ENCODE results near the gene PTPRN2.

PTPRN2 gene

DNA sequence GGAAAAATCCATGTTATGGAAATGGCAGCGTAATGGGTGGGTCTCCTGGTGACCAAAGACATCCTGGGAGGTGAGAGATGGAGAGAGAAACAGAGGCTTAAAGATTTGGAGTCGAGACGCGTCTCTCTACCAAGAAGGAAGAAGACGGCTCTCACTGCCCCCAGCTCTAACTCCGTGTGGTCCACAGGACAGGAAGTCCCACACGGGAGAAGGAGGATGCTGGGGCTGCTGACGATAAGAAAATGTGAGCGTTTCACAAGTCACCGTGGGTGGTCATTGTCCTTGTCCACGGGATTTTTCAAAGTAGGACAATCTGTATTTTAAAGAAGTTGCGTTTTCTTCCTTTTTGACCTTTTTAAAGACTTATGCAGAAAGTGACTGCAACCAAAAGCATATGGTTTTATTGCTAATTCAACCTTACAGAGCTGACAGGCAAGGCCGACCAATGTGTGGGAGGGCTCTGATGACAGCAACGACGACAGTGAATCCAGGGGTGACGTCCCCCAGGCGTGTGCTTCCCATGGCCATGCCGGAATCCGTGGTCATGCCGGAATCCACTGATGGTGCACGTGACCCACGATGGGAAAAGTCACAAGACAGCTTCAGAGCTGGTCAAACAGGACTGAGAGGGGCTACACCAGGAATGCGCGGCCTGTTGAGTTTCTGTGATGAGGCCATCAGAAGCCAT is 341.2 kb downstream of the PTPRN2 start:
- TF ChIP-seq LEF1 (IDR thresholded peaks at IDR 0.05; ENCODE audit: borderline replicate concordance) (no peak), FOXA1 (IDR thresholded peaks at IDR 0.05) (no peak), SP1 (IDR thresholded peaks at IDR 0.05) (no peak), FOXK2 (IDR thresholded peaks at IDR 0.05) (no peak), TARDBP (IDR thresholded peaks at IDR 0.05) (no peak), CTBP1 (IDR thresholded peaks at IDR 0.05; ENCODE audit: borderline replicate concordance) (no peak), FOXM1 (IDR thresholded peaks at IDR 0.05; ENCODE audit: borderline replicate concordance) (no peak), ARNT (IDR thresholded peaks at IDR 0.05) (no peak), ELF4 (IDR thresholded peaks at IDR 0.05) (no peak), ZNF384 (IDR thresholded peaks at IDR 0.05) (no peak), HDGF (IDR thresholded peaks at IDR 0.05; ENCODE audit: borderline replicate concordance) (no peak), NFRKB (IDR thresholded peaks at IDR 0.05) (no peak), SUZ12 (IDR thresholded peaks at IDR 0.05) (no peak), L3MBTL2 (conservative IDR thresholded peaks at IDR 0.05) (no peak), BHLHE40 (IDR thresholded peaks at IDR 0.05; ENCODE audit: borderline replicate concordance) (no peak)
- TF ChIP-seq, protein P1, sequence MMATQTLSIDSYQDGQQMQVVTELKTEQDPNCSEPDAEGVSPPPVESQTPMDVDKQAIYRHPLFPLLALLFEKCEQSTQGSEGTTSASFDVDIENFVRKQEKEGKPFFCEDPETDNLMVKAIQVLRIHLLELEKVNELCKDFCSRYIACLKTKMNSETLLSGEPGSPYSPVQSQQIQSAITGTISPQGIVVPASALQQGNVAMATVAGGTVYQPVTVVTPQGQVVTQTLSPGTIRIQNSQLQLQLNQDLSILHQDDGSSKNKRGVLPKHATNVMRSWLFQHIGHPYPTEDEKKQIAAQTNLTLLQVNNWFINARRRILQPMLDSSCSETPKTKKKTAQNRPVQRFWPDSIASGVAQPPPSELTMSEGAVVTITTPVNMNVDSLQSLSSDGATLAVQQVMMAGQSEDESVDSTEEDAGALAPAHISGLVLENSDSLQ (IDR thresholded peaks at IDR 0.05): no peak
- no peak for DNase-seq (ENCODE audit: extremely low spot score)
- ChIA-PET POLR2A (no interaction called here), CTCF (no interaction called here)

DNA sequence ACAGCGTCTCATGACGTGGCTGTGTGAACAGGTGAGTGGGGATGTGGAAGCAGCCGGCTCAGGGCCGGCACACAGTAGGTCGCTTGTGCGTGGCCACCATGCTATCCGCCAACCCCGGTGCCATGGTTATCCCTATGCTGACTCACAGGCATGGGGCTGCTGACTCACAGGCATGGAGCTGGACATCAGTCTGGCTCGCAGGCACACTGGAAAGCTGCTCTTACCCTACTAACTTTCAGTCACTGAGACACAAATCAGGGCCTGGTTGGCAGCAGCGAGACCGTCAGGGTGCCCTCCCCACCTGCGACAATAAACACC is 341.9 kb downstream of the PTPRN2 start:
- no peak for DNase-seq (ENCODE audit: extremely low spot score)
- CTCF ChIA-PET: no interaction called here
- POLR2A ChIA-PET: no interaction called here
- TF ChIP-seq FOXM1 (IDR thresholded peaks at IDR 0.05; ENCODE audit: borderline replicate concordance): no peak
- TF ChIP-seq CTBP1 (IDR thresholded peaks at IDR 0.05; ENCODE audit: borderline replicate concordance): no peak
- no peak for TF ChIP-seq SP1 (IDR thresholded peaks at IDR 0.05)
- TF ChIP-seq FOXA1 (IDR thresholded peaks at IDR 0.05): no peak
- TF ChIP-seq SUZ12 (IDR thresholded peaks at IDR 0.05): no peak
- TF ChIP-seq, protein P1 (IDR thresholded peaks at IDR 0.05): no peak
- no peak for TF ChIP-seq ZNF384 (IDR thresholded peaks at IDR 0.05)
- no peak for TF ChIP-seq L3MBTL2 (conservative IDR thresholded peaks at IDR 0.05)
- no peak for TF ChIP-seq ARNT (IDR thresholded peaks at IDR 0.05)
- TF ChIP-seq TARDBP (IDR thresholded peaks at IDR 0.05): no peak
- no peak for TF ChIP-seq FOXK2 (IDR thresholded peaks at IDR 0.05)
- TF ChIP-seq BHLHE40 (IDR thresholded peaks at IDR 0.05; ENCODE audit: borderline replicate concordance): no peak
- TF ChIP-seq ELF4 (IDR thresholded peaks at IDR 0.05): no peak
- no peak for TF ChIP-seq NFRKB (IDR thresholded peaks at IDR 0.05)
- TF ChIP-seq HDGF (IDR thresholded peaks at IDR 0.05; ENCODE audit: borderline replicate concordance): no peak
- TF ChIP-seq LEF1 (IDR thresholded peaks at IDR 0.05; ENCODE audit: borderline replicate concordance): no peak

- TF ChIP-seq ELF4 (IDR thresholded peaks at IDR 0.05) (no peak), CTBP1 (IDR thresholded peaks at IDR 0.05; ENCODE audit: borderline replicate concordance) (no peak), SP1 (IDR thresholded peaks at IDR 0.05) (no peak), FOXA1 (IDR thresholded peaks at IDR 0.05) (no peak), FOXK2 (IDR thresholded peaks at IDR 0.05) (no peak), SUZ12 (IDR thresholded peaks at IDR 0.05) (no peak), ZNF384 (IDR thresholded peaks at IDR 0.05) (no peak), FOXM1 (IDR thresholded peaks at IDR 0.05; ENCODE audit: borderline replicate concordance) (no peak)
- TF ChIP-seq, protein P1 (IDR thresholded peaks at IDR 0.05): no peak
- ChIA-PET POLR2A (no interaction called here), CTCF (no interaction called here)
- DNase-seq (ENCODE audit: extremely low spot score): no peak
Observed at GRCh38 chr7:158244873-158245723, 342.5 kb downstream of the PTPRN2 start.

- TF ChIP-seq NFRKB (IDR thresholded peaks at IDR 0.05): no peak
- TF ChIP-seq FOXA1 (IDR thresholded peaks at IDR 0.05): no peak
- no peak for TF ChIP-seq SUZ12 (IDR thresholded peaks at IDR 0.05)
- no peak for TF ChIP-seq SP1 (IDR thresholded peaks at IDR 0.05)
- no peak for TF ChIP-seq FOXM1 (IDR thresholded peaks at IDR 0.05; ENCODE audit: borderline replicate concordance)
- no peak for TF ChIP-seq FOXK2 (IDR thresholded peaks at IDR 0.05)
- TF ChIP-seq CTBP1 (IDR thresholded peaks at IDR 0.05; ENCODE audit: borderline replicate concordance): no peak
- ChIA-PET CTCF (no interaction called here), POLR2A (no interaction called here)
- DNase-seq (ENCODE audit: extremely low spot score): no peak
Observed at GRCh38 chr7:158244430-158244829, 343.2 kb downstream of the PTPRN2 start.

DNA sequence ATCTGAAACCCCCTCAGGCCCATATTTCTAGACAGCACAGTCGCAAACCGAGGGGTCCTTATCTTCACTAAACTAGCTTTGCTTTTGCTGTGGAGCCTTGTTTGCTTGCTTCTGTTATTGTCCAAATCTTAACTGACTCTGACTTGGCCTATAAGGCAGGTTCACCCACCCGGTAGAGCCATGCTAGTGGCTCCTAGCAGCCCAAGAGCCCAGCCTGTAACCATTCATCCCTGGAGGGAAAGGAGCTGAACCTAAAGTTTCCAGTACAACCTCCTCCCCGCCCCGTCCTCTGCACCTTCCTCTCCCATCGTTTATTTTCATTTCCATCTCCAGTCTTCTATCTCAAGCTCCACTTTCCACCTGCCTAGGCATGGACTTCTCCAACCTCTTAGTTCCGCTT is 345.7 kb downstream of the PTPRN2 start:
- no peak for TF ChIP-seq ZNF384 (IDR thresholded peaks at IDR 0.05)
- no peak for TF ChIP-seq L3MBTL2 (conservative IDR thresholded peaks at IDR 0.05)
- no peak for TF ChIP-seq CTBP1 (IDR thresholded peaks at IDR 0.05; ENCODE audit: borderline replicate concordance)
- no peak for TF ChIP-seq HDGF (IDR thresholded peaks at IDR 0.05; ENCODE audit: borderline replicate concordance)
- no peak for TF ChIP-seq FOXK2 (IDR thresholded peaks at IDR 0.05)
- no peak for TF ChIP-seq BHLHE40 (IDR thresholded peaks at IDR 0.05; ENCODE audit: borderline replicate concordance)
- no peak for TF ChIP-seq FOXM1 (IDR thresholded peaks at IDR 0.05; ENCODE audit: borderline replicate concordance)
- no peak for TF ChIP-seq ARNT (IDR thresholded peaks at IDR 0.05)
- TF ChIP-seq ELF4 (IDR thresholded peaks at IDR 0.05): no peak
- TF ChIP-seq, protein P1 (IDR thresholded peaks at IDR 0.05): no peak
- DNase-seq (ENCODE audit: extremely low spot score): no peak
- POLR2A ChIA-PET: no interaction called here
- CTCF ChIA-PET: no interaction called here
